ENCODE data around the gene GNAI3.

DNA sequence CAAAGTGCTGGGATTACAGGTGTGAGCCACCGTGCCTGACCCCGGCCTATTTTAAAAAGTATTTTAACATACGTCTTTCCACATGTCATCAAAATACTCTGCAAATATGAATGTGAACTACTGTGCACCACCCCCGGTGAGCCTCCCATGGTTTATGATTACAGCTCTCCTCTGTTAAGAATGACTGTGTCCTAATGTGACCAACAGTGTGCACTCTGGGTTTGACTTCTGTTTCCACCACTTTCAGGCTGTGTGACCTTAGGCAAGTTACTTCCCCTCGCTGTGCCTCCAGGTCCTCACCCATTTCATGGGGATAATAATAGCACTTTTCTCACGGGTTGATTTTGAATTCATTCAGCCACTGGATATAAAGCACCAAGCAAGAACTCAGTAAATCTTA lies 85.9 kb downstream of the GNAI3 start:
- TF ChIP-seq, protein P1, sequence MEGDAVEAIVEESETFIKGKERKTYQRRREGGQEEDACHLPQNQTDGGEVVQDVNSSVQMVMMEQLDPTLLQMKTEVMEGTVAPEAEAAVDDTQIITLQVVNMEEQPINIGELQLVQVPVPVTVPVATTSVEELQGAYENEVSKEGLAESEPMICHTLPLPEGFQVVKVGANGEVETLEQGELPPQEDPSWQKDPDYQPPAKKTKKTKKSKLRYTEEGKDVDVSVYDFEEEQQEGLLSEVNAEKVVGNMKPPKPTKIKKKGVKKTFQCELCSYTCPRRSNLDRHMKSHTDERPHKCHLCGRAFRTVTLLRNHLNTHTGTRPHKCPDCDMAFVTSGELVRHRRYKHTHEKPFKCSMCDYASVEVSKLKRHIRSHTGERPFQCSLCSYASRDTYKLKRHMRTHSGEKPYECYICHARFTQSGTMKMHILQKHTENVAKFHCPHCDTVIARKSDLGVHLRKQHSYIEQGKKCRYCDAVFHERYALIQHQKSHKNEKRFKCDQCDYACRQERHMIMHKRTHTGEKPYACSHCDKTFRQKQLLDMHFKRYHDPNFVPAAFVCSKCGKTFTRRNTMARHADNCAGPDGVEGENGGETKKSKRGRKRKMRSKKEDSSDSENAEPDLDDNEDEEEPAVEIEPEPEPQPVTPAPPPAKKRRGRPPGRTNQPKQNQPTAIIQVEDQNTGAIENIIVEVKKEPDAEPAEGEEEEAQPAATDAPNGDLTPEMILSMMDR (IDR thresholded peaks at IDR 0.05; ENCODE audit: poor library complexity): no peak
- TF ChIP-seq EZH2 (IDR thresholded peaks at IDR 0.05; ENCODE audit: borderline replicate concordance): no peak
- no peak for TF ChIP-seq EZH2phosphoT487 (IDR thresholded peaks at IDR 0.05; ENCODE audit: low read depth, severe bottlenecking, unreplicated experiment)

Measured in hepatocyte (in vitro differentiated cells).